GM23248 (cell line): ENCODE measurements around the gene RTN4RL1.

Source experiments
- EZH2 ChIP-seq: fragments of 200-600 bp; sonication (generic); IDR thresholded peaks from 2 replicates; pipeline ENCODE4 v1.6.1; 2018; ENCODE audit warnings: antibody characterized with exemption, mild to moderate bottlenecking; ENCODE audit not compliant: insufficient read depth, poor library complexity, severe bottlenecking
- EZH2phosphoT487 ChIP-seq: fragments of 200-600 bp; sonication (generic); IDR thresholded peaks from 2 replicates; pipeline ENCODE4 v1.6.1; 2018; ENCODE audit warnings: antibody characterized with exemption, moderate library complexity, mild to moderate bottlenecking, low read depth; ENCODE audit not compliant: insufficient read depth

- TF ChIP-seq EZH2phosphoT487: no peak
- no peak for TF ChIP-seq EZH2
Observed at GRCh38 chr17:2068519-2069051, 43.5 kb upstream of the RTN4RL1 start.
